NT2/D1 (cell line): ENCODE results near the gene PTPRN.

Experiments used
- YY1 ChIP-seq: IDR thresholded peaks from 2 replicates; pipeline ENCODE4 v1.6.1; 2011; ENCODE audit not compliant: insufficient read length, insufficient read depth
- ZNF274 ChIP-seq: IDR thresholded peaks from 2 replicates; pipeline ENCODE4 v1.6.1; 2011; ENCODE audit warnings: mild to moderate bottlenecking, low read depth, low read length

DNA sequence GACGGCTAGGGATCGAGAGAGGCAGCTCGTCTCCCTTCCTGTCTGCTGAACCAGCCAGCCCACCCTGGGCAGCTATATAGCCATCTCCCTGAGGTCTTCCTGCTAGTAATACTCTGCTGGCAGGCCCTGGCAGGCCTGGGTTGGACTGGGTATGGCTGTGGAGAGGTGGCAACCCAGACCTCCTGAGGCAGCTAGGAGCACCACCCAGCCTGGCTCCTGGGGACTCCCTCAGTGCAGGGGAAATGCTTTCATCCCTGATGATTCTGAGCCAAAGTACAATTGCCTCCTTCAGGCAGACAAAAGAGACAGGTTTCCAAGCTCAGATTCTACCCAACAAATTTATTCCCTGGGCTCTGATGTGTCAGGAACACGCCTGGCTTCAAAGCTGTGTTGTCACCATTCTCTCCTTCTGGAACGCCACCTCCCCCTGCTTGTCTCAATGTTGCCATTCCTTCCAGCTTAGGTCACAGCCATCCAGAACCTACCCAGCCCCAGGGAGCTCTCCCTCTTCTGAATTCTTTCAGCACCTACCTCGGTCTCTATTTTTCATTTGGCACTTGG lies 34.8 kb downstream of the PTPRN start:
- TF ChIP-seq YY1: no peak
- no peak for TF ChIP-seq ZNF274
